ENCODE measurements around the gene NME5.

Gene NME5

GRCh38 chr5:138139781-138140090 is 508 bp upstream of the NME5 start:
- DNase-seq (ENCODE audit: low read depth in 2 of 2, low spot score in 1 of 2) = no peak

DNA sequence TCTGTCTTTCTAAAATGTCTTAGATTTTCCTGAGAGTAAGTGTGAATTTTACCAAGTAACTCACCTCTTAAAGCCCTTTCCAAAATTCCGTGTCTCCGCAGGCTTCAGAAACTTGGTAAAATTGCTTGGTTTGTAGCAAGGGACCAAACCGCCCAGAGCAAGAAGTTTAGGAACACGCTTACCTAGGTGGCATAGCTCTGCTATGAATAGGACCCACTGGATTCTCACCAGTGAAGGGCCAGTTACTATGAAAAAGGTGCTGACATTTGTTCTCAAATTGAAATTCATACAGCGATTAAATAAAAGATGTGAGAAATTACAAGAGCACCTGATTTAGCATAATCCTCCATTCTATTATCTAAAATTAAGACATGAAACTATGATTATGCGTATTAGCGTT is 6.7 kb downstream of the NME5 start:
- DNase-seq (ENCODE audit: low read depth in 2 of 2, low spot score in 1 of 2) = no peak

DNA sequence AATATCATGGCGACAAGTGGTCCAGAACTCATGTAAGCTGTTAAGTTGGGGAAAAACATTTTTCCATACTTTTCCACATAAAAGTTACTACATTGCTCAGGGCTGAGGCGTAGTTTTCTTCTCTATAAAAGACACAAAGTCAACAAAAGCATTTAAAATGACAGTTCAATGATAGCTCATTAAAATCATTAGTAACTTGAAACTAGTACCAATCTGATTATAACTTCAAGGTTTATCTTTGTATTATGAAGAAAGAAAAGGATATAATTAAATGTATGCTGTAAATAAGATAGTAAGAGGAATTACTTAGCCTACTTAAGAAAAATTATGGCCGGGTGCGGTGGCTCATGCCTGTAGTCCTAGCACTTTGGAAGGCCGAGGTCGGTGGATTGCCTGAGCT is 9.9 kb downstream of the NME5 start:
- no peak for DNase-seq (ENCODE audit: low read depth in 2 of 2, low spot score in 1 of 2)

GRCh38 chr5:138128334-138128733 is 10.9 kb downstream of the NME5 start:
- DNase-seq (ENCODE audit: low read depth in 2 of 2, low spot score in 1 of 2) = no peak

- no peak for DNase-seq (ENCODE audit: low read depth in 2 of 2, low spot score in 1 of 2)
Observed at GRCh38 chr5:138115254-138115653, 24.0 kb downstream of the NME5 start.

DNA sequence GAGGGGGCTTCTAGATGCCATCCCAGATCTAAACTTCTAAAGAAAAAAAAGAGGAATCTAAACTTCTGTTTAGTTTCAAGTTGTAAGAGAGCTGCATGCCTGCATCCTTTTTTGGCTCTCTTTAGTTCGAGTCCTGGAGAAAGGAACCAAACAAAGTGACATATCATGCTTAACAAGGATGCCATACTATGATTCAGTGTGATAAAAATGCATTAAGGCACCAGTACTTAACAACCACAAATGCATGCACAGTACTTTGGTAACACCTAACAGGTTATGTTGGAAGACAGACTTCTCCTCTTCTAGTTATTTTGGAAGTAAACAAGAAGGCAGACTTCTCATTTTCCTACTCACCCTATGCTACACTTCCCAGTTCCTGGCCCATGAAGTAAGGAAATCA is 27.3 kb downstream of the NME5 start:
- no peak for DNase-seq (ENCODE audit: low read depth in 2 of 2, low spot score in 1 of 2)

- DNase-seq (ENCODE audit: low read depth in 2 of 2, low spot score in 1 of 2) = no peak
Observed at GRCh38 chr5:138111181-138111580, 28.0 kb downstream of the NME5 start.

DNA sequence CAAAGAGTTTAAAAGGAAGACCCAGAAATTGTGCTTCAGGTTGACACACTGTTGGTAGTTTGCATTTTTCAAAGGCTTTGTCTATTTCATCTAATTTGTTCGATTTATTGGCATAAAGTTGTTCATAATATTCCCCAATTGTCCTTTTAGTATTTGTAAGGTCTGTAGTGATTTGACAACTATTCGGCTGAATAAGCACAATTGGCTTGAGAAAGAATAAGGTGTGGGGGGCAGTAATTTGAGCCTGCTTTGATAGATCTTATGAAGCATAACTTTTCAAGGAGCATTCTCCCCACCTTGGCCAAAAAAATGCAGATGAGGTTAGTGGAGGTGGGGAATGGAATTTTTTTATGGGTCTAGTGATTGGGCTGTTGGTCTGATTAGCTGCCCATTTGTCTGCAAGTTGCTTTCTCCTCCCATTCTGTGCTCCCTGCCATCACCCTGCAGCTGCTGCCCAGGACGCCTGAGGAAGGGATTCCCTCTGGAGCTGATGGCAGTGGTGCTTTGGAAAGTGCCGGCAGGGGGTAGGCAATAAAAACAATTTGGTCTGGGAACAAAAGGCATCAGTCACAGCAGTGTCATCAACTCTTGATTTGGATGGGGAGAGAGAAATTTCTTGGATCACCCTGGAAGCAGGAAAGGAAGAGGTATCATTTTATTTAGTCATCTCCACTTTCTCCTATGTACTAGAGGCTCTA is 28.8 kb downstream of the NME5 start:
- no peak for DNase-seq (ENCODE audit: low read depth in 2 of 2, low spot score in 1 of 2)

GRCh38 chr5:138109463-138110265 is 29.6 kb downstream of the NME5 start:
- DNase-seq (ENCODE audit: low read depth in 2 of 2, low spot score in 1 of 2) = no peak

DNA sequence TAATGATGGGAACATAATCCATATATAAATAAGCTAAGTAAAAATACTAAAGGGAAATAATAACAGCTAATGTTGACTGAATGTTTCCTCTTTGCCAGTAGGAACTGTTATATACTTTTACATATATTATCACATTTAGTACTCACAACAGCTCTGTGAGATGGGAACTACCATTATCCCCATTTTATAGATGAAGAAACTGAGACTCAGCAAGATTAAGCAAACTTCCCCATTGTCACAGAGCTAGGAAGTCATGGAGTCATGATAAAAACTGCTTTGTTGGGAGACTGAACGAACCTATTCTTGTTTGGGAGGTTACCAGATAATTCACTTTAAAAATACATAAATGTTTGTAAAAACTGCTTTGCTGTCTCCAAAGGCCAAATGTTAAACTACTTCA is 32.0 kb downstream of the NME5 start:
- DNase-seq (ENCODE audit: low read depth in 2 of 2, low spot score in 1 of 2) = no peak

- no peak for DNase-seq (ENCODE audit: low read depth in 2 of 2, low spot score in 1 of 2)
Observed at GRCh38 chr5:138105709-138106108, 33.5 kb downstream of the NME5 start.

GRCh38 chr5:138103319-138103637 is 36.0 kb downstream of the NME5 start:
- DNase-seq (ENCODE audit: low read depth in 2 of 2, low spot score in 1 of 2) = no peak

- DNase-seq (ENCODE audit: low read depth in 2 of 2, low spot score in 1 of 2) = no peak
Observed at GRCh38 chr5:138102454-138103318, 36.5 kb downstream of the NME5 start.

DNA sequence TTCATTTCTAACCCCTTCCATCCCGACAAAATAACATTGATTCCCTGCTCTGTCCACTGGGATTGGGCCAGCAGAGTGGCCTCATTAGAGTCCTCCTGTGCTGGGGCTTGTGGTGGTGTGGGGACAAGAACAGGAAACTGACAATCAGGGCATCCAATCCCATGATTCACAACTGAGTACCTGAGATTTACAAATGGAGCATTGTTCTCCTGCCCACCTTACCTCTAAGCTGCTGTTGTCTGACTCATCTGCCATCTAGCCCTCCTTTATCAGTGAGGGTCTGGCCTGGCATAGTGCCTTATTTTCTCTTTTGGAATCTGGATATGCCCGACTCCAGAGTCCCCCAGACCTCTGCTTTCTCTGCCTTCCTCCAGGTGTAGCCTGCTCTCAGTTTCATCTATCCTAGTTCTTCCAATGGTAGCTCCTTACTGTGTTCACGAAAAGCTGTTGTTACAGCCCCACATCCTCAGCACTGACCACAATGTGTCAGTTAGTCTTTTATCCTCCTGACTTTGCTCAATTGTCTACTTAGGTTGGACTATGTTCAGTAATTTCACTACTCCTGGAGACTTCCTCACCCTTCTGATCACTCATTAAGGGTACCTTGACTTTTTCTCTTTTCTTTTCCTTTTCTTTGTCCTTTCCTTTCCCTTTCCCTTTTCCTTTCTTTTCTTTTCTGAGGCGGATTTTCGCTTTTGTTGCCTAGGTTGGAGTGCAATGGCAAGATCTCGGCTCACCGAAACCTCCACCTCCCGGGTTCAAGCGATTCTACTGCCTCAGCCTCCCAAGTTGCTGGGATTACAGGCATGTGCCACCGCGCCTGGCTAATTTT is 42.0 kb downstream of the NME5 start:
- no peak for DNase-seq (ENCODE audit: low read depth in 2 of 2, low spot score in 1 of 2)

GRCh38 chr5:138096363-138096762 is 42.9 kb downstream of the NME5 start:
- DNase-seq (ENCODE audit: low read depth in 2 of 2, low spot score in 1 of 2) = no peak

GRCh38 chr5:138095100-138095907 is 43.9 kb downstream of the NME5 start:
- DNase-seq (ENCODE audit: low read depth in 2 of 2, low spot score in 1 of 2) = no peak

DNA sequence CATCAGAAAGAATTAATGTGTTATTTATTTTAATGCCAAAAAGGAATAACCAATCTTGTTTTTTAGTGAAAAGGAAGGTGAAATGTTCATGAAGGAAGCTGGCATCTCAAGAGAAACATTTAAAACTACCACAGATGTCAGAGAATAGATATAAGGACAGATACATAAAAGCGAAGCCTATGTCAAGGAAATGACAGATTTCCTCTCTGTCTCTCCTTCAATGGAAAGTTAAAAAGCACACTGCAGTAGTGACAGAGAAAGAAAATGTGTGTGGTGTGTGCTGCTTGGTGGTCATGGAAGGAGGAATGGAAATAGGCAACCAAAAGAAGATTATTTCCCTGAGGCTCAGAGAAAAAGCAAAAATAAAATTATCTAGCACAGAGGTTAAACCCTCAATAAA is 46.2 kb downstream of the NME5 start:
- no peak for DNase-seq (ENCODE audit: low read depth in 2 of 2, low spot score in 1 of 2)

- no peak for DNase-seq (ENCODE audit: low read depth in 2 of 2, low spot score in 1 of 2)
Observed at GRCh38 chr5:138092301-138092700, 46.9 kb downstream of the NME5 start.

- DNase-seq (ENCODE audit: low read depth in 2 of 2, low spot score in 1 of 2) = no peak
Observed at GRCh38 chr5:138091685-138092084, 47.5 kb downstream of the NME5 start.

DNA sequence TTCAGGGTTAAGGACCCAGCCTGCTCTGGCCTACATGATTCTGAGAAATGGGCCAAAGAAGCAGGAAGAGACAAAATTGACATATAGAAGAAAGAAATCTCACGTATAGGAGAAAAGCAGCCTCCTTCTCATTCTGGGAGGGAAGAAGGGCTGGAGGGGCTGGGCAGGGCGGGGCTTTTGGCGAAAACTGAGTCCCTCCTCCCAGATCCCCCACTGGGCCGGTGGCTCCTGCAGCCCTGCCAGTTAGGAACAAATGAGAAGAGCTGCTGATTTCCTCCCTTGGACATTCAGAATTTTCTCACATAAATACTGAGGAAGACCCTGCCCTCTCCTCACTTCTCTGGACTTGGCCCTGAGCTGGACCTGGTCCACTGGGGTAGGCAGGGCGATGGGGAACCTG is 55.5 kb downstream of the NME5 start, which contains the start of gene WNT8A:
Gene WNT8A (plus strand): TSS at position 332 of the 400 bp plus-strand sequence. CDS start 95 bp downstream, outside the sequence.
- DNase-seq (ENCODE audit: low read depth in 2 of 2, low spot score in 1 of 2) = no peak
